ENCODE results near the gene GTF3C6. TPM values are rescaled to one million over a fixed set of nuclear protein-coding genes. Genes with fewer than 3 reads are reported as not detected.
"Not testable (repeated sequence)": the region's sequence is repeated elsewhere in the genome, so short reads cannot be mapped to it uniquely, and the experiment has no call there.

GTF3C6 gene
- total RNA-seq, 1 experiment from 2014 or later = 146 TPM

GRCh38 chr6:111013144-111013915, 54.8 kb downstream of the GTF3C6 start:
- H3K4me3 ChIP-seq (ENCODE audit: low read depth in 2 of 2, low read length in 2 of 2) = no peak overlapping the region
- CTCF ChIA-PET = no interaction called here
- TF ChIP-seq POLR2AphosphoS5 (IDR thresholded peaks at IDR 0.05; ENCODE audit: low read depth, low read length) (no peak), TCF7L2 (IDR thresholded peaks at IDR 0.05; ENCODE audit: low read depth, low read length) (no peak), CTCF (IDR thresholded peaks at IDR 0.05) (no peak), SIN3A (IDR thresholded peaks at IDR 0.05; ENCODE audit: borderline replicate concordance, insufficient read depth, low read depth, low read length) (no peak), REST (IDR thresholded peaks at IDR 0.05; ENCODE audit: insufficient read depth in 1 of 2, low read depth in 2 of 2, low read length in 1 of 2) (no peak)

GRCh38 chr6:111015389-111016124, 57.1 kb downstream of the GTF3C6 start:
- BruUV-seq (replicated peaks) = no TSS peak
- ChIA-PET CTCF (no interaction called here), POLR2A (no interaction called here)
- Histone ChIP-seq H3K4me3 (ENCODE audit: low read depth in 2 of 2, low read length in 2 of 2) (no peak overlapping the region), H3K36me3 (ENCODE audit: control insufficient read depth, insufficient read depth, low read length) (peaks cover 39% of the 10 kb centered on the region), H3K27me3 (ENCODE audit: control insufficient read depth, insufficient read depth, low read length) (no peaks in the 10 kb centered on the region), H3K9me3 (ENCODE audit: control insufficient read depth, insufficient read depth, low read depth, low read length) (no peaks in the 10 kb centered on the region), H3K4me1 (ENCODE audit: control insufficient read depth, insufficient read depth, low read length) (no peaks in the 10 kb centered on the region), H3K27ac (ENCODE audit: low read length) (no peak overlapping the region)
- in situ Hi-C loops (cut with HindIII; ENCODE audit: low pct_unique_long_range_greater_than_20kb, low sequenced_read_pairs) (no loop called here), intact Hi-C loops (cut with micrococcal nuclease; ENCODE audit: unreplicated experiment) (no loop called here)
- no peak for DNase-seq (ENCODE audit: low read depth, low spot score)
- ATAC-seq = no peak
- TF ChIP-seq POLR2AphosphoS5 (IDR thresholded peaks at IDR 0.05; ENCODE audit: low read depth, low read length) = no peak
- TF ChIP-seq SIN3A (IDR thresholded peaks at IDR 0.05; ENCODE audit: borderline replicate concordance, insufficient read depth, low read depth, low read length) = no peak
- no peak for TF ChIP-seq CTCF (IDR thresholded peaks at IDR 0.05)
- no peak for TF ChIP-seq REST (IDR thresholded peaks at IDR 0.05; ENCODE audit: insufficient read depth in 1 of 2, low read depth in 2 of 2, low read length in 1 of 2)
- TF ChIP-seq TCF7L2 (IDR thresholded peaks at IDR 0.05; ENCODE audit: low read depth, low read length) = no peak

More at GRCh38 chr6:111013144-111013915, 54.8 kb downstream of the GTF3C6 start:
- no peak for ATAC-seq
- H3K4me1 ChIP-seq (ENCODE audit: control insufficient read depth, insufficient read depth, low read length) = no peaks in the 10 kb centered on the region
- H3K9me3 ChIP-seq (ENCODE audit: control insufficient read depth, insufficient read depth, low read depth, low read length) = no peaks in the 10 kb centered on the region
- no TSS peak for BruUV-seq (replicated peaks)
- intact Hi-C loops (cut with micrococcal nuclease; ENCODE audit: unreplicated experiment) (loop anchor here (5.0 kb wide), 1 partner anchor 199 kb away; no protein-coding TSS in a partner anchor), in situ Hi-C loops (cut with HindIII; ENCODE audit: low pct_unique_long_range_greater_than_20kb, low sequenced_read_pairs) (no loop called here)
- H3K27ac ChIP-seq (ENCODE audit: low read length) = no peak overlapping the region
- H3K36me3 ChIP-seq (ENCODE audit: control insufficient read depth, insufficient read depth, low read length) = peaks cover 41% of the 10 kb centered on the region
- H3K27me3 ChIP-seq (ENCODE audit: control insufficient read depth, insufficient read depth, low read length) = no peaks in the 10 kb centered on the region
- POLR2A ChIA-PET = no interaction called here
- no peak for DNase-seq (ENCODE audit: low read depth, low spot score)

GRCh38 chr6:111017241-111017640, 58.7 kb downstream of the GTF3C6 start:
- in situ Hi-C loops (cut with HindIII; ENCODE audit: low pct_unique_long_range_greater_than_20kb, low sequenced_read_pairs) = not testable (repeated sequence)
- peaks cover 34% of the 10 kb centered on the region for H3K36me3 ChIP-seq (ENCODE audit: control insufficient read depth, insufficient read depth, low read length)

More at GRCh38 chr6:111017241-111017640, 58.7 kb downstream of the GTF3C6 start:
- intact Hi-C loops (cut with micrococcal nuclease; ENCODE audit: unreplicated experiment); H3K4me1 ChIP-seq (ENCODE audit: control insufficient read depth, insufficient read depth, low read length); H3K9me3 ChIP-seq (ENCODE audit: control insufficient read depth, insufficient read depth, low read depth, low read length); POLR2A ChIA-PET; DNase-seq (ENCODE audit: low read depth, low spot score); H3K27ac ChIP-seq (ENCODE audit: low read length); ATAC-seq; H3K27me3 ChIP-seq (ENCODE audit: control insufficient read depth, insufficient read depth, low read length); H3K4me3 ChIP-seq (ENCODE audit: low read depth in 2 of 2, low read length in 2 of 2); CTCF ChIA-PET; BruUV-seq (replicated peaks): not testable (repeated sequence)

All from Panc1 (cell line).